GM19468 (cell line): ENCODE results near the gene PMEPA1.

Source experiments
- ATAC-seq: cut with Tn5 transposase; IDR thresholded peaks from one replicate; pipeline ENCODE4 v1.9.1; 2021; ENCODE audit warnings: mild to moderate bottlenecking, moderate library complexity, moderate number of reproducible peaks; ENCODE audit not compliant: unreplicated experiment; ENCODE audit errors: extremely low read depth

Gene PMEPA1

GRCh38 chr20:57616143-57616951 is 93.5 kb downstream of the PMEPA1 start:
- no peak for ATAC-seq

- ATAC-seq: no peak
Observed at GRCh38 chr20:57615445-57615811, 94.4 kb downstream of the PMEPA1 start.

- ATAC-seq: no peak
Observed at GRCh38 chr20:57614490-57615444, 95.0 kb downstream of the PMEPA1 start.

- no peak for ATAC-seq
Observed at GRCh38 chr20:57613481-57613921, 96.3 kb downstream of the PMEPA1 start.

- ATAC-seq: no peak
Observed at GRCh38 chr20:57612916-57613315, 96.9 kb downstream of the PMEPA1 start.

- ATAC-seq: no peak
Observed at GRCh38 chr20:57612436-57612835, 97.4 kb downstream of the PMEPA1 start.

- ATAC-seq: no peak
Observed at GRCh38 chr20:57611586-57612311, 98.1 kb downstream of the PMEPA1 start.

- no peak for ATAC-seq
Observed at GRCh38 chr20:57610261-57610952, 99.4 kb downstream of the PMEPA1 start.

- ATAC-seq: no peak
Observed at GRCh38 chr20:57609842-57610167, 100.0 kb downstream of the PMEPA1 start.

GRCh38 chr20:57609086-57609841 is 100.6 kb downstream of the PMEPA1 start:
- no peak for ATAC-seq

- ATAC-seq: no peak
Observed at GRCh38 chr20:57608516-57608915, 101.3 kb downstream of the PMEPA1 start.

GRCh38 chr20:57605878-57606277 is 103.9 kb downstream of the PMEPA1 start:
- ATAC-seq: no peak

GRCh38 chr20:57605045-57605444 is 104.8 kb downstream of the PMEPA1 start:
- no peak for ATAC-seq

GRCh38 chr20:57603120-57603519 is 106.7 kb downstream of the PMEPA1 start:
- no peak for ATAC-seq

- ATAC-seq: no peak
Observed at GRCh38 chr20:57601737-57602136, 108.1 kb downstream of the PMEPA1 start.

GRCh38 chr20:57601211-57601570 is 108.6 kb downstream of the PMEPA1 start:
- ATAC-seq: no peak

- no peak for ATAC-seq
Observed at GRCh38 chr20:57600320-57601210, 109.2 kb downstream of the PMEPA1 start.

- no peak for ATAC-seq
Observed at GRCh38 chr20:57598491-57598890, 111.3 kb downstream of the PMEPA1 start.
